Stomach smooth muscle (tissue), 2 donors: ENCODE measurements around the gene FXR1.

ENCODE experiments used
- H3K27ac ChIP-seq: one replicate; pipeline ENCODE4 v1.7.0; 2013; ENCODE audit warnings: mild to moderate bottlenecking, low read length, inconsistent platforms
- H3K27me3 ChIP-seq, 2 donors: one replicate each; pipeline ENCODE4 v1.7.0; 2013; ENCODE audit warnings: low read length in 2 of 2; ENCODE audit not compliant: insufficient read depth in 2 of 2, control insufficient read depth in 1 of 2
- H3K36me3 ChIP-seq, 2 donors: one replicate each; pipeline ENCODE4 v1.7.0; 2013; ENCODE audit warnings: low read length in 2 of 2; ENCODE audit not compliant: control insufficient read depth in 2 of 2, insufficient read depth in 2 of 2
- H3K4me1 ChIP-seq: one replicate; pipeline ENCODE4 v1.7.0; 2013; ENCODE audit warnings: low read length; ENCODE audit not compliant: control insufficient read depth, insufficient read depth
- H3K4me3 ChIP-seq, 2 donors: one replicate each; pipeline ENCODE4 v1.7.0; 2013; ENCODE audit warnings: low read length in 2 of 2
- H3K9ac ChIP-seq, 2 donors: one replicate each; pipeline ENCODE4 v1.7.0; 2013; ENCODE audit warnings: low read length in 2 of 2, mild to moderate bottlenecking in 1 of 2
- H3K9me3 ChIP-seq, 2 donors: one replicate each; pipeline ENCODE4 v1.7.0; 2013; ENCODE audit warnings: low read length in 2 of 2; ENCODE audit not compliant: control insufficient read depth in 2 of 2
- donor health status: healthy.
- donor health status: Pancreatic carcinoma.

The FXR1 gene

GRCh38 chr3:180934638-180935037, 22.2 kb downstream of the FXR1 start:
- Histone ChIP-seq H3K4me3 (no peak overlapping the region), H3K9ac (no peak overlapping the region), H3K36me3 (peaks cover 2 to 6% of the 10 kb centered on the region in 2 donors), H3K9me3 (no peaks in the 10 kb centered on the region), H3K27me3 (no peaks in the 10 kb centered on the region), H3K27ac (no peak overlapping the region), H3K4me1 (no peaks in the 10 kb centered on the region)

- Histone ChIP-seq H3K4me1 (no peaks in the 10 kb centered on the region), H3K27ac (no peak overlapping the region), H3K4me3 (no peak overlapping the region), H3K27me3 (no peaks in the 10 kb centered on the region), H3K9ac (no peak overlapping the region), H3K36me3 (peaks cover 5 to 9% of the 10 kb centered on the region in 2 donors), H3K9me3 (no peaks in the 10 kb centered on the region)
Observed at GRCh38 chr3:180940826-180941225, 28.4 kb downstream of the FXR1 start.

- H3K27ac ChIP-seq: no peak overlapping the region
- no peaks in the 10 kb centered on the region for H3K4me1 ChIP-seq
- no peaks in the 10 kb centered on the region for H3K27me3 ChIP-seq
- peaks cover 19 to 38% of the 10 kb centered on the region in 2 donors for H3K36me3 ChIP-seq
- H3K9me3 ChIP-seq: no peaks in the 10 kb centered on the region
- H3K4me3 ChIP-seq: no peak overlapping the region
- no peak overlapping the region for H3K9ac ChIP-seq
Observed at GRCh38 chr3:180947761-180948390, 35.4 kb downstream of the FXR1 start.

- Histone ChIP-seq H3K4me1 (no peaks in the 10 kb centered on the region), H3K27me3 (no peaks in the 10 kb centered on the region), H3K27ac (no peak overlapping the region), H3K4me3 (no peak overlapping the region), H3K36me3 (peaks cover 14 to 33% of the 10 kb centered on the region in 2 donors), H3K9me3 (no peaks in the 10 kb centered on the region), H3K9ac (no peak overlapping the region)
Observed at GRCh38 chr3:180959691-180960090, 47.2 kb downstream of the FXR1 start.

- H3K9me3 ChIP-seq: no peaks in the 10 kb centered on the region
- peaks cover 10 to 28% of the 10 kb centered on the region in 2 donors for H3K36me3 ChIP-seq
- H3K27ac ChIP-seq: no peak overlapping the region
- no peak overlapping the region for H3K9ac ChIP-seq
- H3K27me3 ChIP-seq: no peaks in the 10 kb centered on the region
- H3K4me3 ChIP-seq: no peak overlapping the region
- no peaks in the 10 kb centered on the region for H3K4me1 ChIP-seq
Observed at GRCh38 chr3:180961087-180961486, 48.6 kb downstream of the FXR1 start.

- Histone ChIP-seq H3K4me3 (no peak overlapping the region), H3K27ac (no peak overlapping the region), H3K27me3 (no peaks in the 10 kb centered on the region), H3K9ac (no peak overlapping the region), H3K4me1 (no peaks in the 10 kb centered on the region), H3K9me3 (no peaks in the 10 kb centered on the region), H3K36me3 (peaks cover 10 to 30% of the 10 kb centered on the region in 2 donors)
Observed at GRCh38 chr3:180961552-180961951, 49.1 kb downstream of the FXR1 start.

GRCh38 chr3:180962530-180962929, 50.1 kb downstream of the FXR1 start:
- H3K36me3 ChIP-seq: peaks cover 7 to 30% of the 10 kb centered on the region in 2 donors
- no peak overlapping the region for H3K4me3 ChIP-seq
- H3K9ac ChIP-seq: no peak overlapping the region
- H3K27ac ChIP-seq: no peak overlapping the region
- no peaks in the 10 kb centered on the region for H3K9me3 ChIP-seq
- no peaks in the 10 kb centered on the region for H3K27me3 ChIP-seq
- no peaks in the 10 kb centered on the region for H3K4me1 ChIP-seq

GRCh38 chr3:180970931-180971330, 58.5 kb downstream of the FXR1 start:
- Histone ChIP-seq H3K9ac (no peak overlapping the region), H3K4me1 (no peaks in the 10 kb centered on the region), H3K27ac (no peak overlapping the region), H3K4me3 (no peak overlapping the region), H3K9me3 (no peaks in the 10 kb centered on the region), H3K36me3 (peaks cover 8 to 21% of the 10 kb centered on the region in 2 donors), H3K27me3 (no peaks in the 10 kb centered on the region)

GRCh38 chr3:180973543-180973942, 61.1 kb downstream of the FXR1 start:
- Histone ChIP-seq H3K9me3 (no peaks in the 10 kb centered on the region), H3K36me3 (peaks cover 5 to 25% of the 10 kb centered on the region in 2 donors), H3K9ac (no peak overlapping the region), H3K27ac (no peak overlapping the region), H3K4me3 (no peak overlapping the region), H3K4me1 (no peaks in the 10 kb centered on the region), H3K27me3 (no peaks in the 10 kb centered on the region)

- Histone ChIP-seq H3K9ac (no peak overlapping the region), H3K27me3 (no peaks in the 10 kb centered on the region), H3K36me3 (peaks cover 5 to 23% of the 10 kb centered on the region in 2 donors), H3K4me3 (no peak overlapping the region), H3K4me1 (no peaks in the 10 kb centered on the region), H3K9me3 (no peaks in the 10 kb centered on the region), H3K27ac (no peak overlapping the region)
Observed at GRCh38 chr3:180974286-180974685, 61.8 kb downstream of the FXR1 start.

- Histone ChIP-seq H3K27me3 (no peaks in the 10 kb centered on the region), H3K4me3 (no peak overlapping the region), H3K4me1 (peaks cover 3% of the 10 kb centered on the region), H3K36me3 (peaks cover 0 to 11% of the 10 kb centered on the region in 2 donors), H3K9me3 (no peaks in the 10 kb centered on the region), H3K27ac (no peak overlapping the region), H3K9ac (no peak overlapping the region)
Observed at GRCh38 chr3:180977498-180977897, 65.0 kb downstream of the FXR1 start.
